DND-41 (cell line): ENCODE measurements around the gene GRM7.
"Not testable (repeated sequence)": the region's sequence is repeated elsewhere in the genome, so short reads cannot be mapped to it uniquely, and the experiment has no call there.

ENCODE experiments used
- ATAC-seq: fragments of 200-7000 bp; cut with Tn5 transposase; 3 replicates; pipeline ENCODE4 v1.9.1; 2021; ENCODE audit warnings: low read depth; ENCODE audit not compliant: insufficient read depth
- DNase-seq: peaks from one replicate; pipeline ENCODE4 v3.0.0-alpha.2; 2020
- H2AFZ ChIP-seq: 2 replicates; pipeline ENCODE4 v1.6.0; 2012; ENCODE audit warnings: low read depth, low read length
- H3K27ac ChIP-seq: 2 replicates; pipeline ENCODE4 v1.5.1; 2012; ENCODE audit warnings: low read length, inconsistent platforms
- H3K27me3 ChIP-seq: fragments of 200-600 bp; sonication (generic); 2 replicates; pipeline ENCODE4 v1.6.0; 2012; ENCODE audit warnings: low read length, mild to moderate bottlenecking, inconsistent platforms; ENCODE audit not compliant: insufficient read depth, poor library complexity
- H3K36me3 ChIP-seq: 2 replicates; pipeline ENCODE4 v1.5.1; 2012; ENCODE audit warnings: low read length, inconsistent platforms; ENCODE audit not compliant: insufficient read depth
- H3K4me1 ChIP-seq: 2 replicates; pipeline ENCODE4 v1.5.1; 2012; ENCODE audit warnings: mild to moderate bottlenecking, low read length; ENCODE audit not compliant: insufficient read depth
- H3K4me2 ChIP-seq: 2 replicates; pipeline ENCODE4 v1.6.0; 2012; ENCODE audit warnings: mild to moderate bottlenecking, moderate library complexity, low read length, inconsistent platforms; ENCODE audit not compliant: insufficient read depth
- H3K4me3 ChIP-seq, 2 experiments: fragments of 200-600 bp in 1 of 2; shearing (Covaris generic) in 1 of 2; 2 replicates each; pipeline ENCODE4 v1.5.1; 2012 to 2016; ENCODE audit warnings: inconsistent platforms in 2 of 2, low read length in 2 of 2, mild to moderate bottlenecking in 2 of 2, low read depth in 1 of 2, moderate library complexity in 1 of 2
- H3K79me2 ChIP-seq: 2 replicates; pipeline ENCODE4 v1.6.0; 2012; ENCODE audit warnings: low read length, inconsistent platforms; ENCODE audit not compliant: insufficient read depth
- H3K9ac ChIP-seq: 2 replicates; pipeline ENCODE4 v1.6.0; 2012; ENCODE audit warnings: low read depth, mild to moderate bottlenecking, inconsistent platforms, low read length, moderate library complexity
- H3K9me3 ChIP-seq: 2 replicates; pipeline ENCODE4 v1.5.1; 2012; ENCODE audit warnings: low read length, moderate library complexity, mild to moderate bottlenecking, inconsistent platforms; ENCODE audit not compliant: insufficient read depth, severe bottlenecking
- H4K20me1 ChIP-seq: 2 replicates; pipeline ENCODE4 v1.6.0; 2012; ENCODE audit warnings: low read length; ENCODE audit not compliant: insufficient read depth
- EZH2 ChIP-seq: IDR thresholded peaks from 3 replicates; pipeline ENCODE4 v1.6.1; 2012; ENCODE audit warnings: borderline replicate concordance, low read depth, mild to moderate bottlenecking, moderate library complexity, low read length, inconsistent platforms; ENCODE audit not compliant: severe bottlenecking
- TF ChIP-seq, protein P1 (sequence below): IDR thresholded peaks from 2 replicates; pipeline ENCODE4 v1.5.1; 2012; ENCODE audit warnings: borderline replicate concordance, low read length, moderate library complexity, mild to moderate bottlenecking; ENCODE audit not compliant: poor library complexity, severe bottlenecking; ENCODE audit errors: extremely low read depth

The GRM7 gene

GRCh38 chr3:6928064-6928463, 67.1 kb downstream of the GRM7 start:
- Histone ChIP-seq H3K27me3 (no peaks in the 10 kb centered on the region), H3K4me2 (no peak overlapping the region), H3K4me3 (no peak overlapping the region), H3K27ac (no peak overlapping the region), H3K9me3 (no peaks in the 10 kb centered on the region), H4K20me1 (no peaks in the 10 kb centered on the region), H3K36me3 (no peaks in the 10 kb centered on the region), H3K9ac (no peak overlapping the region), H3K79me2 (no peaks in the 10 kb centered on the region), H3K4me1 (no peaks in the 10 kb centered on the region), H2AFZ (no peak overlapping the region)
- ATAC-seq (no peak), DNase-seq (no peak)
- no peak for TF ChIP-seq EZH2
- TF ChIP-seq, protein P1, sequence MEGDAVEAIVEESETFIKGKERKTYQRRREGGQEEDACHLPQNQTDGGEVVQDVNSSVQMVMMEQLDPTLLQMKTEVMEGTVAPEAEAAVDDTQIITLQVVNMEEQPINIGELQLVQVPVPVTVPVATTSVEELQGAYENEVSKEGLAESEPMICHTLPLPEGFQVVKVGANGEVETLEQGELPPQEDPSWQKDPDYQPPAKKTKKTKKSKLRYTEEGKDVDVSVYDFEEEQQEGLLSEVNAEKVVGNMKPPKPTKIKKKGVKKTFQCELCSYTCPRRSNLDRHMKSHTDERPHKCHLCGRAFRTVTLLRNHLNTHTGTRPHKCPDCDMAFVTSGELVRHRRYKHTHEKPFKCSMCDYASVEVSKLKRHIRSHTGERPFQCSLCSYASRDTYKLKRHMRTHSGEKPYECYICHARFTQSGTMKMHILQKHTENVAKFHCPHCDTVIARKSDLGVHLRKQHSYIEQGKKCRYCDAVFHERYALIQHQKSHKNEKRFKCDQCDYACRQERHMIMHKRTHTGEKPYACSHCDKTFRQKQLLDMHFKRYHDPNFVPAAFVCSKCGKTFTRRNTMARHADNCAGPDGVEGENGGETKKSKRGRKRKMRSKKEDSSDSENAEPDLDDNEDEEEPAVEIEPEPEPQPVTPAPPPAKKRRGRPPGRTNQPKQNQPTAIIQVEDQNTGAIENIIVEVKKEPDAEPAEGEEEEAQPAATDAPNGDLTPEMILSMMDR, result no peak

DNA sequence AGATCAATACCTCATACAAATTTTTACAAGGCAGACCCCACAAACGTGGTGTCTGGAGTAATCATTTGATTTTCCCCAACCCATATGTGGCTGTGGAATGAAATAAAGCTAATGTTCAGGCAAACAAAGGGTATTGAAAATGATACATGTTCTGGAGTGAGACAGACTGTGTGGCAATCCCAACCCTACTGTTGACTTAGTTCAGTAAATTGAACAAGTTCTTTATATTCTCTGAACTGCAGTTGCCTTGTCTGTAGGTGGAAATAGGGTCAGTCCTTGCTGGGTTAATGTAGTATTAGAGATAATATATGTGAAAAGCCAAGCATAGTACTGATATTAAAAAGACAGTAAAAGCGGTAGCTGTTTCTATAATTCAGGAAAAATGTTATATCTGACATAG, 69.0 kb downstream of the GRM7 start:
- Histone ChIP-seq H3K36me3 (no peaks in the 10 kb centered on the region), H3K27ac (no peak overlapping the region), H3K4me3 (no peak overlapping the region), H3K9ac (no peak overlapping the region), H4K20me1 (no peaks in the 10 kb centered on the region), H2AFZ (no peak overlapping the region), H3K4me1 (no peaks in the 10 kb centered on the region), H3K4me2 (no peak overlapping the region), H3K79me2 (no peaks in the 10 kb centered on the region), H3K27me3 (no peaks in the 10 kb centered on the region), H3K9me3 (no peaks in the 10 kb centered on the region)
- no peak for TF ChIP-seq EZH2
- TF ChIP-seq, protein P1, result no peak
- ATAC-seq (no peak), DNase-seq (no peak)

DNA sequence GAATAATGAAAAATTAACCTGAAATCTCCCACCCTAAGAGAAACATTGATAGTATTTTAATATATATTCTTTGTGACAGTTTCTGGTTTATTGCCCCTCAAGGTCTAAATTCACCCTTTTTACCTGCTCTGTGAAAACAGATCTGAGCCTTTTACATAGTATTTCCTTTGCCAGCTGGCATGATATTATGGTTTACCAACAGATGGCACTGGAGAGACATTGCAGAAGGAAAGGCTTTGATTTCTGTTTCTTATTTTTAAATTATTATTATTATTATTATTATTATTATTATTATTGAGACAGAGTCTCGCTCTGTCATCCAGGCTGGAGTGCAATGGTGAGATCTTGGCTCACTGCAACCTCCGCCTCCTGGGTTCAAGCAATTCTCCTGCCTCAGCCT, 74.5 kb downstream of the GRM7 start:
- H3K4me2 ChIP-seq, H2AFZ ChIP-seq, ATAC-seq, H3K36me3 ChIP-seq, H4K20me1 ChIP-seq, DNase-seq, H3K79me2 ChIP-seq, H3K27ac ChIP-seq, H3K9ac ChIP-seq, H3K9me3 ChIP-seq, H3K4me1 ChIP-seq, H3K27me3 ChIP-seq, H3K4me3 ChIP-seq: not testable (repeated sequence)
- TF ChIP-seq, protein P1, result peak; percentile 27

GRCh38 chr3:6935970-6936369, 75.1 kb downstream of the GRM7 start:
- DNase-seq (no peak), ATAC-seq (no peak)
- Histone ChIP-seq H4K20me1 (no peaks in the 10 kb centered on the region), H3K4me1 (no peaks in the 10 kb centered on the region), H3K9me3 (no peaks in the 10 kb centered on the region), H2AFZ (no peak overlapping the region), H3K4me3 (no peak overlapping the region), H3K27me3 (no peaks in the 10 kb centered on the region), H3K79me2 (no peaks in the 10 kb centered on the region), H3K36me3 (no peaks in the 10 kb centered on the region), H3K4me2 (no peak overlapping the region), H3K9ac (no peak overlapping the region), H3K27ac (no peak overlapping the region)
- no peak for TF ChIP-seq EZH2
- TF ChIP-seq, protein P1, result no peak
